Measurements from ENCODE around the gene SEMA3F.
A peak's percentile ranks its signal among the peaks of the same experiment; 100 is the strongest.

The SEMA3F gene

DNA sequence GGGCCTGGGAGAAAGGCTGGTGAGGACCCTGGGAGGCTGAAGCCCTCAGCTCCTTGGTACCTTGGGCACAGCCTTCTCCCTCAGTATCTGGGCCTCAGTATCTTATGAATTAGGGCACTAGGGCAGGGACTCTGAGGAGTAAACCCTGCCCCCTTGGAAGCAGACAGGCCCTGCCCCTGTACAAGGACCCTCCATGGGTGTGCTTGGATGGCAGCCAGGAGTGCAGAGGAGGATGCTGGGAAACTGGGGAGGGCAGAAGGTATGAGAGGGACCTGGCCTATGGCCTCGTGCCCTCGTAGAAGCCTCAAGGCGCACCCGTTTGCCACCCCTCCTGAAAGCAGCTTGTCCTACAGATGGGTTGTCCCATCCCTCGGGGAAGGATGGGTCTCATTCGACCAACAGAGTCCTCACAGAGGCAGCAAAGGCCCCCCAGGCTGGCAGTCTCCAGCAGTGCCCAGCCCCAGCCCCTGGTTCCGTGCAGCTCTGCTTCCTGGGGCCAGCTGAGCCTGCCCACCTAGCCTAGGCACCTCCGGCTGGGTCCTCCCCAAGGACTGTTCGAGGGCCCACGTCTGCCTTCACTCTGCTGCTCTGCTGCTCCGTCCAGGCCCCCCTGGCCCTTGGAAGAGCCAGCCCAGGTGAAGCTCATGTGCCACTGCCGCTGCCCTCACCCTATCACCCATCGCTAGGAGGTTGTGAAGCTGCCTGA lies 15.3 kb upstream of the SEMA3F start:
- Mint-ChIP-seq H3K27ac (no peak overlapping the region), H3K9me3 (ENCODE audit: low read depth) (no peaks in the 10 kb centered on the region), H3K4me3 (no peak overlapping the region), H3K4me1 (ENCODE audit: low read depth) (peaks cover 7% of the 10 kb centered on the region), H3K27me3 (no peaks in the 10 kb centered on the region), H3K36me3 (no peaks in the 10 kb centered on the region)

DNA sequence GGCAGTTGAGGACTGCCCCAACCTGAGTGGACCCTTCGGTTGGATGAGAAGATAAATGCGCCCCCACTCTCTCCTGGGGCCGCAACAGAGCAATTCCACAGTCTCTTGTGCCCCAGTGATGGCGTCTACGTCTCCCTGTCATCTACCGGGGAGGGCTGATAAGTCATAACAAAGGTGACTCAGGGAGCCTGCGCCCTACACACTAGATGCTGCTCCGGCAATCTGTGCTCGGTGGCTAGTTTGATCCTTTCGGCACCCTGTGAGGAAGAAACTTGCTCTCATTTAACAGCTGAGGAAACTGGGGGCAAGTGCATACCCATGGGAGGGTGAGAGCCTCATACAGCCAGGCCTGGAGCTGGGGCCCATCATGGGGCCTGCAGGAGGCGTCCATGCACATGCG lies 14.1 kb upstream of the SEMA3F start:
- Mint-ChIP-seq H3K9me3 (ENCODE audit: low read depth) (no peaks in the 10 kb centered on the region), H3K4me1 (ENCODE audit: low read depth) (peaks cover 7% of the 10 kb centered on the region), H3K36me3 (no peaks in the 10 kb centered on the region), H3K4me3 (no peak overlapping the region), H3K27me3 (no peaks in the 10 kb centered on the region), H3K27ac (no peak overlapping the region)

DNA sequence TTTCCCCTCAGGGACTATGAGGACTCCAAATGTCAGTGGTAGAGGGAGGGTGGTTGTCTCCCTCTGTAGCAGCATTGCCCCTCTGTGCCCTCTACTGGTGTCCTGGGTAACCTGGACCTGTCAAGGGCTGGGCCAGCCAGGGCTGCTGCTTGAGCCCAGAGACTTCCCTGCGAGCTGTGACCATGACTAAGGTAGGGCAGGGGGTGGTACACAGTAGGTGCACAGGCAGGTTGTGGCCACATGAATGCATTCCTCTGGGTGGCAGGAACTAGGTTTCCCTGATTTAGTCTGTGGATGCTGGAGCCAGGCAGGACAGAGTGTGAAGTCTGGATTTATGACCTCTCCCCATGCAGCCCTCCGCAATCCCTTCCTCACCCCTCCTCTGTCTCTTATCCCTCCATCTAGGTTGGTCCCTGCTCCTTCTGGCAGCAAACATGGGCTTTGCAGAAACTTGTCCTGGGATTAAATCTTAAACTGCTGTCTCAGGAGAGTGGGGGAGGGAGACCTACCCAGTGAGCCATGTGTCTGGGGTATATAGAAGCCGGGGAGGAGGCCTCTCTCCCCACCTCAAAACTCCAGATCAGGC lies 8.7 kb upstream of the SEMA3F start:
- no peaks in the 10 kb centered on the region for H3K9me3 Mint-ChIP-seq (ENCODE audit: low read depth)
- no peaks in the 10 kb centered on the region for H3K36me3 Mint-ChIP-seq
- no peak overlapping the region for H3K27ac Mint-ChIP-seq
- no peak overlapping the region for H3K4me3 Mint-ChIP-seq
- no peaks in the 10 kb centered on the region for H3K4me1 Mint-ChIP-seq (ENCODE audit: low read depth)
- H3K27me3 Mint-ChIP-seq: no peaks in the 10 kb centered on the region

DNA sequence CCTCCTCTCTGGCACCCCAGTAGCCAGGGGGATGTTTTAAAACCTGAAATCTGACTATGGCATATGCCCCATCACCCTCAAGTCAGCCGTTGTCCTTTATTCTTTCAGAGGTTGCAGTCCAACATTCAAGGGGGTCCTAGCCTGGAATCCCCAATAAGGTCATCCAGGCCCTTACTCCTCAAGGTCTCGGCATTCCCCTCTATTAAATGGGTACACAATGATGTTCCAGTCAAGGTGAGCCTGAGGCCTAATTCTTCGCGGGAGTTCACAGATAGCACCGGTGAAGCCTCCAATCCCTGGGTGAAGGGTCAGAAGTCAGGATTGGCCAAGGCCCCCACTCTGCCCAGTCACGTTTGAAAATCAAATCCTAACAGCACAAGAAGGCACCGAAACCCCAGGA lies 8.1 kb upstream of the SEMA3F start:
- Mint-ChIP-seq H3K4me3 (no peak overlapping the region), H3K4me1 (ENCODE audit: low read depth) (no peaks in the 10 kb centered on the region), H3K36me3 (no peaks in the 10 kb centered on the region), H3K27me3 (no peaks in the 10 kb centered on the region), H3K9me3 (ENCODE audit: low read depth) (no peaks in the 10 kb centered on the region), H3K27ac (no peak overlapping the region)

DNA sequence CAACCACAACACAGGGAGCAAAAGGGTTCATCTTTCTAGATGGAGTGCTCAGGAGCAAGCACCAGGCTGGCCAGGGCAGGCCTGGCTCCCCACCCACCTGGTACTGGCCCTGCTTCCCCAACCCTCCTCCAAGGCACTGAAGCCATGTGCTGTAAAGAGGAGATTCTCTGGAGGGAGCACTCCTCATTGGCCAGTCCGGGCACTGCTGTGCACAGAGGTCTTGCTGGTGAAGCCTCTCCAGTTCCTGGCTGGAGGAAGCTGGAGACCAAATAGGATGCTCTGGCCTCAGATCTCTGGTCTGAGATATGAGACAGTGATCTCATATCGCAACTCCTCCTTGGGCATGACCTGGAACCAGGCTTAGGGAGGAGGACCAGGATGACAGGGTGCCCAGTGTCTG lies 7.7 kb upstream of the SEMA3F start:
- H3K4me1 Mint-ChIP-seq (ENCODE audit: low read depth): no peaks in the 10 kb centered on the region
- no peak overlapping the region for H3K27ac Mint-ChIP-seq
- no peaks in the 10 kb centered on the region for H3K27me3 Mint-ChIP-seq
- H3K9me3 Mint-ChIP-seq (ENCODE audit: low read depth): no peaks in the 10 kb centered on the region
- H3K36me3 Mint-ChIP-seq: no peaks in the 10 kb centered on the region
- H3K4me3 Mint-ChIP-seq: no peak overlapping the region

DNA sequence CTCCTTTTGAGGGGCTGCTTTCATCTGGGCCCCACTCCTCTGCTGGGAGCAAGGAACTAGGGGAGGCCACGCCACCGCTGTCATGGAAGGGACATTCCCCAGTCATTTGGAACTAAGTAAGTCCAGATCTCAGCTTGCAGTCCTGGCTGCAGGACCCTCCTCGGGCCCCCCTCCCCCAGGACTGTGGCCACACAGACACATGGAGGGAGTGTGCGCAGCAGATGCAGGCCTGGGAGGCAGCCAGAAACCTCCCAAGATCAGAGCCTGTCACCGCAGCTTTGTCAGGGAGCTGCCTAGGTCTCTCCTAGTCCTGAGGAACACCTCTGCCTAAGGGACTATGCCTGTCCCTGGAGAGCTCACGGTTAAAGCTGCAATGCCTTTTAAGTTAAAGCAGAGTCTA lies 7.3 kb upstream of the SEMA3F start:
- H3K9me3 Mint-ChIP-seq (ENCODE audit: low read depth): no peaks in the 10 kb centered on the region
- no peaks in the 10 kb centered on the region for H3K4me1 Mint-ChIP-seq (ENCODE audit: low read depth)
- no peak overlapping the region for H3K4me3 Mint-ChIP-seq
- H3K27ac Mint-ChIP-seq: no peak overlapping the region
- no peaks in the 10 kb centered on the region for H3K36me3 Mint-ChIP-seq
- H3K27me3 Mint-ChIP-seq: no peaks in the 10 kb centered on the region

DNA sequence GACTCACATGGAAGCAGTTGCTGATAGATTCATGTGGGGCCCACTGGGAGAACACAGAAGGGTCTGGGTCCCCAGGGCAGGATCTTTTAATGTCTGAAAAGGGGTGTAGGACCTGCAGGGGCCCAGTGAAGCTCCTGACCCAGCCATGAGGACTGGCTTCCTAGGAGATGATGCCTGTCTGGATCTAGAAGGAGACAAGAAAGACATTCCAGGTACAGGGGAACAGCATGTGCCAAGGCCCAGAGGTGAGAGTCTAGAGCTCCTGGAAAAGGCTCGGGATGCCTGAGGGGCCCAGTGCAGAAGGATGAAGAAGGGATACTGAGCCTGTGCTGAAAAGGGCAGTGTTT lies 4.7 kb upstream of the SEMA3F start:
- H3K4me3 Mint-ChIP-seq: no peak overlapping the region
- no peaks in the 10 kb centered on the region for H3K36me3 Mint-ChIP-seq
- H3K27me3 Mint-ChIP-seq: peaks cover 7% of the 10 kb centered on the region
- no peaks in the 10 kb centered on the region for H3K9me3 Mint-ChIP-seq (ENCODE audit: low read depth)
- H3K27ac Mint-ChIP-seq: no peak overlapping the region
- peaks cover 6% of the 10 kb centered on the region for H3K4me1 Mint-ChIP-seq (ENCODE audit: low read depth)

DNA sequence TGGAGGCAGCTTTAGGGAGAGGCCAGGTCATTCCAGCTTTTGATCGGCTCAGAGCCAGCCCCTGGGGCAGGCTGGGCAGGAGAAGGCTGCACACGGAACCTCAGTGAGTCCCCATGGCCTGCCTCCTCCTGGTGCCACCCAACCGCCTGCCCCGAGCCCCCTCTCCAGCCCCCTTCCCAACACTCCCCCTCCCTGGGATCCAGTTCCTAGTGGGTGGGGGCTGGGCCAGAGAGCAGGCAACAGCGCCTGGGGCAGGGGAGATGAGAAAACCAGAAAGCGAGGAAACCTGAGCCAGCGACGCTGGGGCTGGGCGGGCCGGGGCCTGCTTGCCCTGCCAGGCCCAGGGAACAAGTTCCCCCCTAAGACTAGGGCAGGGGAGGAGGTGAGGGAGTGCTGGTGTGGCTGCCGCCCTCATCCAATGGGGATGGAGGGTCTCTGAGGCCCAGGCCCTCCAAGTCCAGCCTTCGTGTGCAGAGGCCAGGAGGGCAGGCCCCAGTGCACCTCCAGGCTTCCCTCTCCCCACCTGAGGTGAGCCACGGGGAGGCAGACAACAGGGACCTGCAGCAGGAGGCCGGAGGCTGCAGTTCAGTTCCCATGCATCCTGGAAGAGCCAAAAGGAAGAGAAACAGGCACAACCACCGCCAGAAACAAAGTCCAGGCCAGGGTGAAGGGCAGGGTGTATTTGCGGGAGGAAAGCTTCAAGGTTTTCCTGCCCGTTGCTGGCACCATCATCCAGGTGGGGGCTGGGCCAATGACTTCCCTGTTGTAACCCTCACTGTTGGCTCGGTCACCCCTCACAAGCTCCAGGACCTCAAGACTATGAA lies 4.0 kb upstream of the SEMA3F start:
- H3K4me3 Mint-ChIP-seq: no peak overlapping the region
- H3K27me3 Mint-ChIP-seq: peaks cover 11% of the 10 kb centered on the region
- no peak overlapping the region for H3K27ac Mint-ChIP-seq
- H3K4me1 Mint-ChIP-seq (ENCODE audit: low read depth): peaks cover 11% of the 10 kb centered on the region
- no peaks in the 10 kb centered on the region for H3K9me3 Mint-ChIP-seq (ENCODE audit: low read depth)
- H3K36me3 Mint-ChIP-seq: no peaks in the 10 kb centered on the region

DNA sequence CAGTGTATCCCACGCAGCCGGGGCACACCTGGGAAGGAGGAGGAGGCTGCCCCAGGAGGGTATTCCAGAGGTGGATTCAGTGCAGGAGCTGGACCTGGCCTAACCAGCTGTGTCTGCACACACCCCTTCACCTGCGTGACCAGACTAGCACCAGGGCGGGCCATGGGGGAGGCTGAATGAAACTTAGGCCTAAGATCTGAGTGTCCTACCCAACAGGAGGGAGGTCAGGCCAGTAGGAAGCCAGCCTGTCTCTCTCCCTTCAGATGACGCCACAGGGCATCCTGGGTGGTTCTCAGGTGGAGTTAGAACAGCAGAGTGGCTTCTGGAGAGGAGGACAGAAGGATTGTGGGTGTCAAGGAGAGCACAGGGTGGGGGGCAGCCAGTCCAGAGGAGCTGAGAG lies 3.4 kb upstream of the SEMA3F start:
- Mint-ChIP-seq H3K4me3 (no peak overlapping the region), H3K27ac (no peak overlapping the region), H3K36me3 (no peaks in the 10 kb centered on the region), H3K9me3 (ENCODE audit: low read depth) (no peaks in the 10 kb centered on the region), H3K4me1 (ENCODE audit: low read depth) (peaks cover 11% of the 10 kb centered on the region), H3K27me3 (peaks cover 13% of the 10 kb centered on the region)

DNA sequence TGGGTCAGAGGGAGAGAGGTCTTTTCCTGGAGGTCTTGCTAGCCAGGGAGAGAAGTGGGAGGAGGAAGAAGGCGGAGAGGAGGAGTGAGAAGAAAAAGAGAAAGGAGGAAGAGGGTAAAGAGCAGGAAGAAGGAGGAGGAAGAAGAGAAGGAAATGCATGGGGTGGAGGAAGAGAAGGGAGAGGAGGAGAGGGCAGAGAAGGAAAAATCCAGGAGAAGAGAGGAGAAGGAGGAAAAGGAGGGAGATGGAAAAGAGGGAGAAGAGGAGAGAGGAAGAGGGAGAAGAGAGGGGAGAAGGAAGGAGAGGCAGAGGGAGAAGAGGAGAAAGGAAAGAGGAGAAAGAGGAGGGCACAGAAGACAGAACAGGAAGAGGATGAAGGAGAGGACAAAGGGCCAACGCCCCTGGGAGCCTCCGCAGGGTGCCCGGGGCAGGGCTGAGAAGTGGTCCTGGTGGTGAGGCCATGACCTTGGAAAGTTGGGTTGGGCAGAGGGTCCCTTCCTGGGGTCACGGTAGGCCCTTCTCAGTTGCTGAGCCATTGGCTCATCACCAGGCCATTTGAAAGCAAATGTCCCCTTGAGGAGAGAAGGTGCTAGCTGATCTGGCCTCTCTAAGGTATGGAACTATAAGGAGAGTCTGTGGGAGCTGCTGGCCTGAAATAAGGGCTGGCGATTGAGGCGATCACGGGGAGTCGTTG lies 1.2 kb upstream of the SEMA3F start:
- peaks cover 11% of the 10 kb centered on the region for H3K4me1 Mint-ChIP-seq (ENCODE audit: low read depth)
- no peaks in the 10 kb centered on the region for H3K36me3 Mint-ChIP-seq
- H3K27me3 Mint-ChIP-seq: peaks cover 15% of the 10 kb centered on the region
- H3K9me3 Mint-ChIP-seq (ENCODE audit: low read depth): no peaks in the 10 kb centered on the region
- no peak overlapping the region for H3K27ac Mint-ChIP-seq
- peak overlapping the region; percentile 85 for H3K4me3 Mint-ChIP-seq

DNA sequence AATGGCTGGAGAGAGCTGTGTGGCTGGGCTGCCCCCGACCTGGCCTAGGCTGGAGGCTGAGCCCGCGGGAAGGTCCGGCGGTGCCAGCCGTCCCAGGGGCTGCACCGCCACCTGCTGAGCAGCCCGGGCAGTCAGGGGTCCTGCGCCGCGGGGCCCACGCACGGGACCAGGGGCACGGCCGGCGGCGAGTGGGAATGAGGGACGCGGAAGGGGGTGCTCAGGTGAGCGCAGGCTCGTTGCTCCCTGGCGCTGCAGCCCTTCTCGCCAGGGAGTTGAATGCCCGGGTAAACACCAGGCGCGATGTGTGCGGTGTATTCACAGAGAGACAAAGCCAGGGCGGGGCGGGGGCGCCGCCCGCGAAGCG lies 666 bp upstream of the SEMA3F start:
- Mint-ChIP-seq H3K27me3 (peaks cover 15% of the 10 kb centered on the region), H3K27ac (no peak overlapping the region), H3K9me3 (ENCODE audit: low read depth) (no peaks in the 10 kb centered on the region), H3K4me1 (ENCODE audit: low read depth) (peaks cover 11% of the 10 kb centered on the region), H3K4me3 (peak overlapping the region; percentile 85), H3K36me3 (no peaks in the 10 kb centered on the region)

DNA sequence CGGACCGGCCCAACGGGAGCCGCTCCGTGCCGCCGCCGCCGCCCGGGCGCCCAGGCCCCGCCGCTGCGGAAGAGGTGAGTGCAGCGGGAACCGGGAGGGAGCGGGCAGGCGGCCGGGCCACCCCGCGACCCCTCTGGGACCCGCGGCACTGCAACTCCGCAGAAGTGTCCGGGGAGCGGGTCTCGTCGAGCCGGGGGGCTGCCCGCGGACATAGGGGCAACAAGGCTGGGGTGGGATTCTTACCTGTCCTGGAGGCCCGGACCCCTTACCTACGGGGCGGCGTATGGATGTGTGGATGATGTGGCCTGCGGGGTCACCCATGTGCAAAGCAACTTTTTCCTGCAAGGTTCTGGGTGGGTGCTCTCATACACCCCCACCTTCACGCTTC lies 361 bp downstream of the SEMA3F start:
- no peak overlapping the region for H3K27ac Mint-ChIP-seq
- peaks cover 11% of the 10 kb centered on the region for H3K4me1 Mint-ChIP-seq (ENCODE audit: low read depth)
- H3K4me3 Mint-ChIP-seq: peak overlapping the region; percentile 81
- no peaks in the 10 kb centered on the region for H3K36me3 Mint-ChIP-seq
- H3K9me3 Mint-ChIP-seq (ENCODE audit: low read depth): no peaks in the 10 kb centered on the region
- H3K27me3 Mint-ChIP-seq: peaks cover 15% of the 10 kb centered on the region

DNA sequence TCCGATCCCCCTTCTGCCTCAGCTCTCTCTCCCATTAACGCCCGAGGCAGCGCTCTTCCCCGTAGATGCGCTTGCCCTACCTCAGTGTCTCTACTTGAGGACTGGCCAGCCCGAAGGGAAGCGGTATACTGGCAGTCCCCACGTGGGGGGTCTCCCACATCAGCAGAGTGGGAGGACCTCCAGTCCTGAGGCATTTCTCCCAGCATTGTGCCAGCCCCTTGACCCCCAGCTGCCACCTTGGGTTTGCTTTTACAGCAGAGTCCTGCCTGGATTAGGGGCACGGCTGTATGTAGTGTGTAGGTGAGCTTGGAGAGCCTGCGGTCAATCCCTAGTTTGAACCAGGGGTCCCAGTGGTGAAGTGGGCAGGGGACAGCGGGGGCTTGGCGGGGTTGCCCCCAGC lies 767 bp downstream of the SEMA3F start:
- Mint-ChIP-seq H3K27ac (no peak overlapping the region), H3K4me1 (ENCODE audit: low read depth) (peaks cover 11% of the 10 kb centered on the region), H3K36me3 (no peaks in the 10 kb centered on the region), H3K9me3 (ENCODE audit: low read depth) (no peaks in the 10 kb centered on the region), H3K27me3 (peaks cover 15% of the 10 kb centered on the region), H3K4me3 (peak overlapping the region; percentile 81)

DNA sequence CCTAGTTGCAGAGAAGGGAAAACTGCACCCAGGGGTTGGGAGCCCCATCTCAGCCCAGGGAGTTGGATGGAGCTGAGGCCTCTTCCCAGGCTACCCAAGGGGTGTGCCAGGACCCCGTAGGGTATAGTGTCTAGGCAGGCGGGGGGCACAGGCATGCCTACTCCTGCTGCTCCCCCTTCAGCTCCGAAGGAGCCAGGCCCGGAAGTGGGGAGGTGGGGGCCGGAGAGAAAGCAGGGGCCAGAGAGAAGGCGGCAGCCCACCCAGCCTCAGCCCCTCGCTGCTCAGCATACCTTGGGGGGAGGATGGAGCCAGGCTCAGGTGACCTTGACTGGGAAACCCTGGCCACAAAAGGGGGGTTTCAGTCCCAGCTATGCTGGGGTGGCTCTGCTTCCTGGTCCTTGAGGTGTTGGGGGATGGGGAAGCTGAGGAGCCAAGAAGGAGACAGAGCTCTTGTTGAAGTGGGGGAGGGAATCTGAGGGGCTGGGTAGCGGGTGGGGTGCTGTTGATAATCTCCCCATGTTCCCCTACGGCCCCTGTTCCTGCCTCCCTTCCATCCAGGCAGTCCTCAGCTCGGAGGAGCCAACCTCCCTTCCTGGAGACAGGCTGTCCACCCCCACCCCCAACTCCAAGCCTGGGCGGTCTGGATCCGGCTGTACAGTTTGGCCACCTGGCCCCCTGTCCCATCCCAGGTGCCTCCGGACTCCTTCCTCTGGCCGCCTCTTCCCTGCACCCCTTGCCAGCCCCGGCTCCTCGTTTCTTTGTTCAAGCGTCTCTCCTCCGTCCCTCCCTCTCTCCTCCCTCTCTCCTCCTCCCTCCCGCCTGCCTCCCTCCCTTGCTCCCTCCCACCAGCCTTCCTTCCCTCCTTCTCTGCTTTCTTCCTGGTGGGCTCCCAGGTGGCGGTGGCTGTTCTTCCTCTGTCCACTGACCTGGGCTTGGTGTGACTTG lies 1.7 kb downstream of the SEMA3F start:
- H3K27me3 Mint-ChIP-seq: peaks cover 15% of the 10 kb centered on the region
- peaks cover 11% of the 10 kb centered on the region for H3K4me1 Mint-ChIP-seq (ENCODE audit: low read depth)
- H3K27ac Mint-ChIP-seq: no peak overlapping the region
- H3K9me3 Mint-ChIP-seq (ENCODE audit: low read depth): no peaks in the 10 kb centered on the region
- H3K4me3 Mint-ChIP-seq: no peak overlapping the region
- no peaks in the 10 kb centered on the region for H3K36me3 Mint-ChIP-seq
